ENCODE results near the gene WDTC1. TPM values are rescaled to one million over a fixed set of nuclear protein-coding genes. Genes with fewer than 3 reads are reported as not detected.
"Not testable (repeated sequence)": the region's sequence is repeated elsewhere in the genome, so short reads cannot be mapped to it uniquely, and the experiment has no call there.

The WDTC1 gene
- total RNA-seq, 1 donor from 2014 or later: 53.8 TPM

- no peak for TF ChIP-seq CTCF (IDR thresholded peaks at IDR 0.05; ENCODE audit: unreplicated experiment)
- H3K4me1 Mint-ChIP-seq (ENCODE audit: low read depth): peaks cover 16% of the 10 kb centered on the region
- no peak overlapping the region for H3K4me3 Mint-ChIP-seq (ENCODE audit: low read depth)
- no peak overlapping the region for H3K27ac Mint-ChIP-seq
- no peaks in the 10 kb centered on the region for H3K27me3 Mint-ChIP-seq
- H3K36me3 Mint-ChIP-seq (ENCODE audit: insufficient read depth): no peaks in the 10 kb centered on the region
- no peaks in the 10 kb centered on the region for H3K9me3 Mint-ChIP-seq (ENCODE audit: low read depth)
- no peak for DNase-seq (ENCODE audit: low spot score, unreplicated experiment)
These were observed 2.7 kb downstream of the WDTC1 start for GRCh38 chr1:27237112-27237511.

GRCh38 chr1:27238032-27238431 lies 3.6 kb downstream of the WDTC1 start:
- DNase-seq (ENCODE audit: low spot score, unreplicated experiment): no peak
- H3K4me3 Mint-ChIP-seq (ENCODE audit: low read depth): no peak overlapping the region
- no peak overlapping the region for H3K27ac Mint-ChIP-seq
- peaks cover 16% of the 10 kb centered on the region for H3K4me1 Mint-ChIP-seq (ENCODE audit: low read depth)
- TF ChIP-seq CTCF (IDR thresholded peaks at IDR 0.05; ENCODE audit: unreplicated experiment): no peak
- no peaks in the 10 kb centered on the region for H3K27me3 Mint-ChIP-seq
- H3K36me3 Mint-ChIP-seq (ENCODE audit: insufficient read depth): no peaks in the 10 kb centered on the region
- H3K9me3 Mint-ChIP-seq (ENCODE audit: low read depth): no peaks in the 10 kb centered on the region

GRCh38 chr1:27241677-27242076 lies 7.2 kb downstream of the WDTC1 start:
- H3K36me3 Mint-ChIP-seq (ENCODE audit: insufficient read depth): peaks cover 11% of the 10 kb centered on the region
- no peak for DNase-seq (ENCODE audit: low spot score, unreplicated experiment)
- H3K9me3 Mint-ChIP-seq (ENCODE audit: low read depth): no peaks in the 10 kb centered on the region
- H3K4me3 Mint-ChIP-seq (ENCODE audit: low read depth): no peak overlapping the region
- peaks cover 4% of the 10 kb centered on the region for H3K4me1 Mint-ChIP-seq (ENCODE audit: low read depth)
- H3K27ac Mint-ChIP-seq: no peak overlapping the region
- no peaks in the 10 kb centered on the region for H3K27me3 Mint-ChIP-seq
- TF ChIP-seq CTCF (IDR thresholded peaks at IDR 0.05; ENCODE audit: unreplicated experiment): no peak

- H3K4me1 Mint-ChIP-seq (ENCODE audit: low read depth); DNase-seq (ENCODE audit: low spot score, unreplicated experiment); H3K27ac Mint-ChIP-seq; H3K27me3 Mint-ChIP-seq; H3K4me3 Mint-ChIP-seq (ENCODE audit: low read depth); H3K9me3 Mint-ChIP-seq (ENCODE audit: low read depth): not testable (repeated sequence)
- H3K36me3 Mint-ChIP-seq (ENCODE audit: insufficient read depth): peaks cover 17% of the 10 kb centered on the region
These were observed 9.2 kb downstream of the WDTC1 start for GRCh38 chr1:27243665-27244064.

- Mint-ChIP-seq H3K4me1 (ENCODE audit: low read depth) (no peaks in the 10 kb centered on the region), H3K36me3 (ENCODE audit: insufficient read depth) (peaks cover 17% of the 10 kb centered on the region), H3K27me3 (no peaks in the 10 kb centered on the region), H3K9me3 (ENCODE audit: low read depth) (no peaks in the 10 kb centered on the region), H3K4me3 (ENCODE audit: low read depth) (no peak overlapping the region), H3K27ac (no peak overlapping the region)
- DNase-seq (ENCODE audit: low spot score, unreplicated experiment): no peak
- no peak for TF ChIP-seq CTCF (IDR thresholded peaks at IDR 0.05; ENCODE audit: unreplicated experiment)
These were observed 11.8 kb downstream of the WDTC1 start for GRCh38 chr1:27246194-27246593.

GRCh38 chr1:27253596-27253995 lies 19.2 kb downstream of the WDTC1 start:
- Mint-ChIP-seq H3K4me1 (ENCODE audit: low read depth) (peaks cover 3% of the 10 kb centered on the region), H3K9me3 (ENCODE audit: low read depth) (no peaks in the 10 kb centered on the region)
- TF ChIP-seq CTCF (IDR thresholded peaks at IDR 0.05; ENCODE audit: unreplicated experiment): no peak

More at GRCh38 chr1:27253596-27253995, 19.2 kb downstream of the WDTC1 start:
- Mint-ChIP-seq H3K4me3 (ENCODE audit: low read depth) (no peak overlapping the region), H3K27ac (no peak overlapping the region), H3K36me3 (ENCODE audit: insufficient read depth) (peaks cover 4% of the 10 kb centered on the region), H3K27me3 (no peaks in the 10 kb centered on the region)
- no peak for DNase-seq (ENCODE audit: low spot score, unreplicated experiment)

Data from progenitor cell of endocrine pancreas (in vitro differentiated cells).